SK-MEL-5 (cell line): ENCODE measurements around the gene RUNDC1. TPM values are rescaled to one million over a fixed set of nuclear protein-coding genes. Genes with fewer than 3 reads are reported as not detected.
A peak's percentile ranks its signal among the peaks of the same experiment; 100 is the strongest.
"Not testable (repeated sequence)": the region's sequence is repeated elsewhere in the genome, so short reads cannot be mapped to it uniquely, and the experiment has no call there.

ENCODE experiments used
- DNase-seq: peaks from one replicate; pipeline ENCODE4 v3.0.0-alpha.2; 2016; ENCODE audit warnings: low read depth, low spot score
- in situ Hi-C: cut with HindIII; loops from 2 replicates; pipeline ENCODE4 v1.10.0; 2016; ENCODE audit warnings: low sequenced_read_pairs, high pct_unique_total_duplicates, low pct_unique_long_range_greater_than_20kb
- total RNA-seq: library from RNA; depleted of rRNA; stranded (reverse); fragments of >200 nt; shearing (Covaris generic); gene quantifications from 2 replicates; pipeline ENCODE4 v1.2.3, GENCODE V29; 2014

RUNDC1 gene
- total RNA-seq, 1 experiment from 2014 or later: 6.2 TPM

DNA sequence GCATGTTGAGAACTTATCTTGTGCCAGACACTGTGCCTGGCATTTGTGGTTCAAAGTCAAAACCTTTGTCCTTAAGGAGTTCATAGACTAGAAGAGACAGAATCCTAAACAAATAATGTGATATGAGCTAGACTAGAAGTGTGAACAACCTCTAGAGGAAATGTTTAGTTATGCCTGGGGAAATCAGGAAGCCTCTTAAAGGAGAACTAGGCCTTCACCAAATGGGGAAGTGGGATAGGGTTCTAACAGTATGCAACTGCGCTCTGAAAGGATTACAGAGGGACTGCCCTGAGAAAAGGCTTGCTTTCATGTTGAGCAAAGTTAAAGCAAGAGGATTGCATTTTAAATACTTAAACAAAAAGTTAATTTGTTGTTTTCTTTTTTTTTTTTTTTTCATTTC is 4.9 kb downstream of the RUNDC1 start:
- in situ Hi-C loops: no loop called here
- DNase-seq: no peak

DNA sequence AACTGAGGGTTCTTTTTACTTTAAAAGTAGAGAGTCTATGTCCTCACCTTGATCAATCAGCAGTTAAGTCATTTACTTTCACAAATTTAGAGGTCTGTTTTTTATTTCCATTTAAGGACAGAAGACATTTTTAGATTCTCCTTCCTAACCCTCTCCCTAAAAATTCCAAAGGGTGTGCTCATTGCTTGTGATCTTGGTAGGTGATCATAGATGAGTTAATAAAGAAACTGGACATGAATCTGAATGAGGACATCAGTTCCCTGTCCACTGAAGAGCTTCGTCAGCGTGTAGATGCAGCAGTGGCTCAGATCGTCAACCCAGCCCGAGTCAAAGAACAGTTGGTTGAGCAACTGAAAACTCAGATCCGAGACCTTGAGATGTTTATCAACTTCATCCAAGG is 8.8 kb downstream of the RUNDC1 start:
- DNase-seq: no peak
- in situ Hi-C loops: no loop called here

DNA sequence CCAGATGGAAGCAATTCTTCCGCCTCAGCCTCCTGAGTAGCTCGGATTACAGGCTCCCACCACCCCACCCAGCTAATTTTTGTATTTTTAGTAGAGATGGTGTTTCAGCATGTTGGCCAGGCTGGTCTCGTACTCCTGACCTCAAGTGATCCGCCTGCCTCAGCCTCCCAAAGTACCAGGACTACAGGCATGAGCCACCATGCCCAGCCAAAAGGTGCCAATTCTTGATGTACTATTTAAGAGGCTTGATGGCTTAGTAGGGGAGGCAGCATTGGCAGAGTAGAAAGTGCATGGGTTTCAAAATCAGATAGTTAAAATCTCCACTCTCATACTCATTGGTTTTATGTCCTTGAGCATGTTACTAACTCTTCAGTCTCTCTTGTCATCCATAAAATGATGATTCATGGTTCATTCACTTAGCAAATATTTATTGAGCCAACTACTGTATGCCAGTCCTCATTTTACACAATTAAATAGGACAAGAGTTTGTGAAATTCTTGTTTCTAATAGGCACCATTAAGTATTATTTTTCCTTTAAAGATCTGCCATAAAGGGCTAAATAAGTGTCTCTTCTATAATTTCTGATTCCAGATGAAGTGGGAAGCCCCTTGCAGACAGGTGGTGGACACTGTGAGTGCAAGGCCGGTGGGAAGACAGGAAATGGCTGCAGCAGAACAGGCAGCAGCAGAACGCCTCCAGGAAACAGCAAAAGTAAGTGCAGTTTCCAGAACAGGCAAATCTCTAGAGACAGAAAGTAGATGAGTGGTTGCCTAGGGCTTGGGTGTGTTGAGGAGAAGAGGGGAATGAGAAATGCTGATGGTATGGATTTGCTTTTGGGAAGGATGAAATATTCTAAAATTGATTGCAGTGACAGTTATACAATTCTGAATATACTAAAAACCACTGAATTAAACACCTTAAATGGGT is 9.6 kb downstream of the RUNDC1 start:
- DNase-seq: no peak
- in situ Hi-C loops: no loop called here

- DNase-seq: no peak
- in situ Hi-C loops: no loop called here
Measured at GRCh38 chr17:42991471-42991870, 11.1 kb downstream of the RUNDC1 start.

DNA sequence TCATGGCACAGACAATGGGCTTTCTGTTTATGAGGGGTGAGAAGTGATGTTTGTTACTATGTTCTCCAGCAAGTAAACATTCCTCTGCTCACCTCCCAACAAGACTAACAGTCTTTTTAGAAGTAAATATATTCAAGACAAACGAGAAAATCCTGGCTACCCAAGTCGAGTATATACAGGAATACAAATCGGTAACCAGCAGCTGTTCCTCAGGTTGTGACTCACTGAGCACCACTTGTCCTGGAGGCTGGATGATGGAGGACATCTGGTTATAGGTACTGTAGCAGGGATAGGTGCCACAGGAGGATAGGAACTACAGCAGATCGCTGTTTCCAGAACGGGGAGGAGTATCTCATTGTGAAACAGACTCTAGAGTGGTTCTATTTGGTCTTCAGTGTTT is 12.5 kb downstream of the RUNDC1 start:
- in situ Hi-C loops: no loop called here
- no peak for DNase-seq

DNA sequence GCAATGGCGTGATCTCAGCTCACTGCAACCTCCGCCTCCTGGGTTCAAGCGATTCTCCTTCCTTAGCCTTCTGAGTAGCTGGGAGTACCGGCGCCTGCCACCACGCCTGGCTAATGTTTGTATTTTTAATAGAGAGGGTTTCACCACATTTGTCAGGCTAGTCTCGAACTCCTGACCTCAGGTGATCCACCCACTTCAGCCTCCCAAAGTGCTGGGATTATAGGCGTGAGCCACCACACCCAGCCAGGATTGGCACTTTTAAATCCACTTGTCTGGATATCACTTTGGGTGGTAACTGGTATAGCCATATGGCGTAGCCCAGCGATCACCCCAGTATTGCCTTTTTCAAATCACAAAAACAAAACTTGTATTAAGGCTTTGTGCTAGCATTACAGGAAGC is 13.5 kb downstream of the RUNDC1 start:
- in situ Hi-C loops: not testable (repeated sequence)

DNA sequence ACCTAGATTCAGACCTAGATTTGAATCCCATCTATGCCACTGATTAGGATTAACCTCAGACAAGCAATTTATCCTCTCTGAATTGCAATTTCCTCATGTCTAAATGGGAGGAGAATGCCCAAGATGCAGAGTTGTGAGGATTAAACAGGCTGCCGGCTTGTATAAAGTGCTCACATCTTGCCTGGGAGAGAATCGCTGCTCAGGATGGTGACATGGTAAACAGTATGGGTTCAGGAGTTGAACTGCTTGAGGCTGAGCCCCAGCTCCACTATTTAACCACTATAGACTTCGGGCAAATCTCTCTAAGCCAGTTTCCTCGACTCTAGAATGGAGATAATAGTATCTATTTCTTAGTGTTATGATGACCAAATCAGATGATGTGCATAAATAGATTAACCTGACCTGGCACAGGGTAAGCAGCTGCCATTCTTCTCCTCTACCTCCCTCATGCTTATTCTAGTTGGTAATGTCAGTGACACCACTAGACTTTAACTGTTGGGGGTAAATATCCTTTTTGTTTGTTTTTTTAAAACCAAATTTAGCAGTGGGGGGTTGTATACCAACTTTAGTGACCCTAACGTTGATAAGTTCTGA is 17.1 kb downstream of the RUNDC1 start:
- in situ Hi-C loops: no loop called here
- DNase-seq: no peak

More for the DNA sequence above, 13.5 kb downstream of the RUNDC1 start:
- not testable (repeated sequence) for DNase-seq

DNA sequence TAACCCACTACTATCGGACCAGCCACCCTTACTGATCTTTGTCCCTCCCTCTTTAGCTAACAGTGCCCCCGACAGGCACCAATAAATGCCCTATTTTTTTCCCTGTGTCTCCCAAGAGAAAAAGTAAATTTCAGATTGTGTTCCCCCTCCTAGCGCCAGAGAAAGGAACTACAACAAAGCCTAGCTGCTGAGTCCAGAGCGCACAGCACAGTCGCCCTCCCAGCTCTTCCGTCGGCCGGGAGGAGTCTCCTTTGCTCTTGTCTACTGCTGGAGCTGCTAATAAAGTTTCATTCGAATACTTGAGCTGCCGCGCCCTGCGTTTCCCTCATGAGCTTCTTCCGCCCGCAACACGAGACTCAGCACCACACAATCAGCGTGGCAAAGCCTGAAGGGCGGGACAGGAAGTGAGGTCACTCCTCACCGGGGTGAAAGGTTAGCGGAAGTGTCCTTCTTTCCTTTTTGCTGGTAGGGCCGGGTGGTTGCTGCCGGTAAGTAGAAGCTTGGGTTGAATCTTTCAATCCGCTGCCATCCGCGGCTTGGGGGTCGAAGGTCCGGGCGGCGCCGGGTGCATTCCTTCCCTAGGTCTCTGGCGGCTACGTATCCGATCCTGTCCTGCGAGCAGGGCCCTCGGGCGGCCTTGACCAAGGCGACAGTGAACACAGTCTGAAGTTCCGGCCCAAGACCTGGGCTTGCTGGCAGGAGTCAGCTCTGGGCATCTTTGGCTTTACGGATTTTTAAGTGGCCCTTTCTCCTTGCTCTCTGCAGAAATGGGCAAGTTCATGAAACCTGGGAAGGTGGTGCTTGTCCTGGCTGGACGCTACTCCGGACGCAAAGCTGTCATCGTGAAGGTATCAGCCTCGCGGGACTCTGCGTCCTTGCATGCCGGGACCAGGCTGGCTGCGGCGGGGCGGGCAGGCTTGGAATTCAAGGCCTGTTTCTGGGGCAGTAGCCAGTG is 17.9 kb downstream of the RUNDC1 start, which contains the start of gene RPL27:
TSS of gene RPL27 (plus strand) at position 436 of the 955 bp plus-strand sequence. CDS start at position 768, 332 bp downstream.
- DNase-seq: peak; percentile 100

GRCh38 chr17:42999003-42999525 is 18.7 kb downstream of the RUNDC1 start:
- in situ Hi-C loops: no loop called here
- no peak for DNase-seq

More for the DNA sequence above, 17.9 kb downstream of the RUNDC1 start, which contains the start of gene RPL27:
- in situ Hi-C loops: no loop called here

DNA sequence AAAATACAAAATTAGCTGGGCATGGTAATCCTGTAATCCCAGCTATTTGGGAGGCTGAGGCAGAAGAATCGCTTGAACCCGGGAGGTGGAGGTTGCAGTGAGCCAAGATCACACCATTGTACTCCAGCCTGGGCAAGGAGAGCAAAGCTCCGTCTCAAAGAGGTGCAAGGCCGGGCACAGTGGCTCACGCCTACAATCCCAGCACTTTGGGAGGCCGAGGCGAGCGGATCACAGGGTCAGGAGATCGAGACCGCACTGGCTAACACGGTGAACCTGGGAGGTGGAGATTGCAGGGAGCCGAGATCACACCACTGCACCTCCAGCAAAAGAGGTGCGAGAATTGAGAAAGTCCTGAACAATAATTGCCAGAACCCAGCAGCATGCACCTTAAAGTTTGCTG is 20.5 kb downstream of the RUNDC1 start:
- in situ Hi-C loops, DNase-seq: not testable (repeated sequence)

DNA sequence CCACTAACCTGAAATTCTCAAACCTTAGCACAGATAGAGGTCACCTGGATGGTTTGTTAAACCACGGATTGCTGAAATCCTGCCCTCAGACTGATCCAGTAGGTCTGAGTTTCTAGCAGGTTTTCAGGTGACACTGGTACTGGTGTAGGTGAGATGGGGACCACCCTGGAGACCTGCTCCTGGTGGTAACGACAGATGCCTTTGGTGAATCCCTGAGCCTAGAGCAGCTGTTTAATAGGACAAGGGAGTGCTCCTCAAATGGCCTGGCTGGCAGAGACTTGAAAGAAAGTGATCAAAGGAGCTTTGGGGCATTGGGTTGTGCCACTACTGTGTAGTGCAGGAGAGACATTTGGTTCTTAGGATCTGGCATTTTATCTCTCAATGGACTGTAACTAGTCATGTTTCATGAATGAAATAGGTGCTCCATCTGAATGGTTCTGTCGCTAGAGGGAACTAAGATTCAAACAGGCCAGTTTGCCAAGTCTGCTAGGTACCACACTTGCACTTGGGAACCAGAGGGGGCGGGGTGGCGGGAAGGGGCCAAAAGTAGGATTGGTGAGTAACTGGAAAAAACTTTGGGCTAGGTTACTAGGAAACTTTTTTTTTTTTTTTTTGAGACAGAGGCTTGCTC is 23.3 kb downstream of the RUNDC1 start:
- DNase-seq: peak; percentile 86

GRCh38 chr17:43006639-43007551 is 26.5 kb downstream of the RUNDC1 start, which contains the start of gene IFI35:
Gene IFI35 (plus strand): TSS chr17:43006784. CDS start chr17:43006948, 164 bp downstream.
- in situ Hi-C loops: no loop called here
- DNase-seq: peak; percentile 88

More for the DNA sequence above, 23.3 kb downstream of the RUNDC1 start:
- in situ Hi-C loops: no loop called here

DNA sequence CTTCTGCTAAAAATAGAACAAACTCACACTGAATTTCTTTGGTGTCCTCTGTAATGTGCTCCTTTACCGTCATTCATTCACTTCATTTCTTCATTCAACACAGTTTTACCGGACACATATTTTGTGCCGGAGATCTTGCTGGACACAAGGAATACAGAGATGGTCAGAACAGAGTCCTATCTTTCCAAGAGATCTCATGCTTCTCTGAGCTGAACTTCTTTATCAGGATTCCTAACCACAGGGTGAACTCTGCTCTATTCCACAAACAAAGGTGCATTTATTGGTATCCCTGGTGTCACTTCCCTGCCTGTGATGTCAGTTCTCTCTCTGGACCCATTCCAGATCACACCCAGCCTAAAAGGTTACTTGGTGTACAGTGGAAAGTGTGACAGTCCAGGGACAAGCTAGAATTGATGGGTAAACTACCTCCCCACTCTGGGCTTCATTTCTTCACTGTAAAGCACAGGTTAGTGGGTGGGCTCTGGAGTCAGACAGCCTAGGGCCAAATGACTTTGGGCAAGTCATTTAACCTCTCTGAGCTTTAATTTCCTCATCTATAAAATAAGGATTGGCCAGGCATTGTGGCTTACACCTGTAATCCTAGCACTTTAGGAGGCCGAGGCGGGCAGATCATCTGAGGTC is 30.4 kb downstream of the RUNDC1 start:
- in situ Hi-C loops: no loop called here
- DNase-seq: peak; percentile 97

- no peak for DNase-seq
- in situ Hi-C loops: no loop called here
Measured at GRCh38 chr17:43011728-43012472, 31.5 kb downstream of the RUNDC1 start.

- no peak for DNase-seq
- in situ Hi-C loops: no loop called here
Measured at GRCh38 chr17:43013296-43013695, 32.9 kb downstream of the RUNDC1 start.
